Measurements from ENCODE around the gene SPIRE1. TPM values are rescaled to one million over a fixed set of nuclear protein-coding genes. Genes with fewer than 3 reads are reported as not detected.
A peak's percentile ranks its signal among the peaks of the same experiment; 100 is the strongest.
"Not testable (repeated sequence)": the region's sequence is repeated elsewhere in the genome, so short reads cannot be mapped to it uniquely, and the experiment has no call there.

Gene SPIRE1
- total RNA-seq, 2 donors from 2014 or later = 14.2 to 17.2 TPM

- Mint-ChIP-seq H3K27me3 (ENCODE audit: insufficient read depth) (no peaks in the 10 kb centered on the region), H3K4me3 (no peak overlapping the region), H3K4me1 (peaks cover 5% of the 10 kb centered on the region), H3K9me3 (peaks cover 5% of the 10 kb centered on the region), H3K36me3 (ENCODE audit: low read depth) (peaks cover 2% of the 10 kb centered on the region), H3K27ac (no peak overlapping the region)
- Histone ChIP-seq H3K4me1 (ENCODE audit: control insufficient read depth, insufficient read depth, low read length) (no peaks in the 10 kb centered on the region), H3K4me3 (ENCODE audit: low read length) (no peak overlapping the region), H3K9ac (ENCODE audit: extremely low read depth, low read length, poor library complexity, severe bottlenecking) (no peak overlapping the region), H3K9me3 (ENCODE audit: control insufficient read depth, low read length) (no peaks in the 10 kb centered on the region), H3K36me3 (ENCODE audit: control insufficient read depth, insufficient read depth, low read length) (no peaks in the 10 kb centered on the region), H3K27ac (ENCODE audit: low read depth, low read length) (no peak overlapping the region), H3K27me3 (ENCODE audit: control insufficient read depth, insufficient read depth, low read length, poor library complexity, severe bottlenecking) (no peaks in the 10 kb centered on the region)
- TF ChIP-seq CTCF (conservative IDR thresholded peaks at IDR 0.05) = no peak
- no peak for DNase-seq
- WGBS, 2 experiments (ENCODE audit: insufficient coverage in 1 of 2, insufficient read length in 1 of 2) = 90% methylated on average over 4 of the region's 4 CpGs; no CpG with 5 or more reads in 1 of the 2 experiments
Observed at GRCh38 chr18:12567849-12568248, 90.1 kb downstream of the SPIRE1 start.

- no peak for TF ChIP-seq CTCF (conservative IDR thresholded peaks at IDR 0.05)
- no peak overlapping the region for H3K4me3 Mint-ChIP-seq
- no peak overlapping the region for H3K4me3 ChIP-seq (ENCODE audit: low read length)
Observed at GRCh38 chr18:12564861-12565260, 93.0 kb downstream of the SPIRE1 start.

GRCh38 chr18:12564378-12564777 lies 93.5 kb downstream of the SPIRE1 start:
- peaks cover 13% of the 10 kb centered on the region for H3K9me3 ChIP-seq (ENCODE audit: control insufficient read depth, low read length)
- no peak overlapping the region for H3K27ac ChIP-seq (ENCODE audit: low read depth, low read length)
- H3K36me3 ChIP-seq (ENCODE audit: control insufficient read depth, insufficient read depth, low read length) = no peaks in the 10 kb centered on the region
- peak overlapping the region; percentile 37 for H3K27ac Mint-ChIP-seq
- H3K4me1 ChIP-seq (ENCODE audit: control insufficient read depth, insufficient read depth, low read length) = no peaks in the 10 kb centered on the region
- no peak overlapping the region for H3K9ac ChIP-seq (ENCODE audit: extremely low read depth, low read length, poor library complexity, severe bottlenecking)
- H3K36me3 Mint-ChIP-seq (ENCODE audit: low read depth) = peaks cover 11% of the 10 kb centered on the region
- no peaks in the 10 kb centered on the region for H3K27me3 ChIP-seq (ENCODE audit: control insufficient read depth, insufficient read depth, low read length, poor library complexity, severe bottlenecking)
- TF ChIP-seq CTCF (conservative IDR thresholded peaks at IDR 0.05) = no peak
- H3K4me1 Mint-ChIP-seq = peaks cover 5% of the 10 kb centered on the region
- H3K4me3 ChIP-seq (ENCODE audit: low read length) = no peak overlapping the region
- no peaks in the 10 kb centered on the region for H3K27me3 Mint-ChIP-seq (ENCODE audit: insufficient read depth)
- peaks cover 23% of the 10 kb centered on the region for H3K9me3 Mint-ChIP-seq
- no peak for DNase-seq
- 83 to 100% methylated on average over 1 to 2 of the region's 2 CpGs for WGBS, 2 experiments (ENCODE audit: insufficient coverage in 1 of 2, insufficient read length in 1 of 2)
- no peak overlapping the region for H3K4me3 Mint-ChIP-seq

More at GRCh38 chr18:12564861-12565260, 93.0 kb downstream of the SPIRE1 start:
- DNase-seq = no peak
- H3K27me3 ChIP-seq (ENCODE audit: control insufficient read depth, insufficient read depth, low read length, poor library complexity, severe bottlenecking) = no peaks in the 10 kb centered on the region
- peaks cover 5% of the 10 kb centered on the region for H3K4me1 Mint-ChIP-seq
- H3K27me3 Mint-ChIP-seq (ENCODE audit: insufficient read depth) = no peaks in the 10 kb centered on the region
- peak overlapping the region; percentile 37 for H3K27ac Mint-ChIP-seq
- peaks cover 8% of the 10 kb centered on the region for H3K9me3 ChIP-seq (ENCODE audit: control insufficient read depth, low read length)
- no peak overlapping the region for H3K27ac ChIP-seq (ENCODE audit: low read depth, low read length)
- H3K9ac ChIP-seq (ENCODE audit: extremely low read depth, low read length, poor library complexity, severe bottlenecking) = no peak overlapping the region
- no peaks in the 10 kb centered on the region for H3K36me3 ChIP-seq (ENCODE audit: control insufficient read depth, insufficient read depth, low read length)
- 100% methylated on average over 1 of the region's 1 CpG for WGBS, 2 experiments (ENCODE audit: insufficient coverage in 1 of 2, insufficient read length in 1 of 2)
- H3K36me3 Mint-ChIP-seq (ENCODE audit: low read depth) = peaks cover 7% of the 10 kb centered on the region
- H3K9me3 Mint-ChIP-seq = peaks cover 18% of the 10 kb centered on the region
- H3K4me1 ChIP-seq (ENCODE audit: control insufficient read depth, insufficient read depth, low read length) = no peaks in the 10 kb centered on the region

- 63 to 97% methylated on average over 2 to 6 of the region's 6 CpGs for WGBS, 2 experiments (ENCODE audit: insufficient coverage in 1 of 2, insufficient read length in 1 of 2)
- DNase-seq; H3K4me3 Mint-ChIP-seq; H3K4me3 ChIP-seq (ENCODE audit: low read length); H3K36me3 ChIP-seq (ENCODE audit: control insufficient read depth, insufficient read depth, low read length); H3K4me1 Mint-ChIP-seq; H3K27ac ChIP-seq (ENCODE audit: low read depth, low read length); H3K4me1 ChIP-seq (ENCODE audit: control insufficient read depth, insufficient read depth, low read length); H3K9ac ChIP-seq (ENCODE audit: extremely low read depth, low read length, poor library complexity, severe bottlenecking); H3K27me3 ChIP-seq (ENCODE audit: control insufficient read depth, insufficient read depth, low read length, poor library complexity, severe bottlenecking); H3K27me3 Mint-ChIP-seq (ENCODE audit: insufficient read depth); H3K27ac Mint-ChIP-seq: not testable (repeated sequence)
- peaks cover 30% of the 10 kb centered on the region for H3K9me3 ChIP-seq (ENCODE audit: control insufficient read depth, low read length)
- Mint-ChIP-seq H3K36me3 (ENCODE audit: low read depth) (peaks cover 35% of the 10 kb centered on the region), H3K9me3 (peaks cover 52% of the 10 kb centered on the region)
Observed at GRCh38 chr18:12560600-12560999, 97.3 kb downstream of the SPIRE1 start.

Data from endodermal cell (in vitro differentiated cells).